K562 (cell line): ENCODE measurements around the gene THBS2. TPM values are rescaled to one million over a fixed set of nuclear protein-coding genes. Genes with fewer than 3 reads are reported as not detected.

Experiments
- ARID1B ChIP-seq: fragments of 450-650 bp; IDR thresholded peaks from 2 replicates; pipeline ENCODE4 v1.6.1; 2016; ENCODE audit warnings: antibody characterized with exemption, mild to moderate bottlenecking, inconsistent platforms
- C11orf30 ChIP-seq: fragments of 450-650 bp; IDR thresholded peaks from 2 replicates; pipeline ENCODE4 v1.6.1; 2016; ENCODE audit warnings: low read depth, mild to moderate bottlenecking
- CBX5 ChIP-seq: IDR thresholded peaks from 2 replicates; pipeline ENCODE4 v1.6.1; 2014; ENCODE audit warnings: low read depth, borderline replicate concordance
- CTCF ChIP-seq, 3 experiments: IDR thresholded peaks in 2 of 3; conservative IDR thresholded peaks in 1 of 3; 2 replicates each; pipeline ENCODE4 v1.5.1; 2011 to 2012; ENCODE audit warnings: low read length in 3 of 3, mild to moderate bottlenecking in 3 of 3, control low read depth in 2 of 3, improper control_type of control experiment in 1 of 3, inconsistent platforms in 1 of 3, low read depth in 1 of 3, mixed read lengths in 1 of 3, moderate library complexity in 1 of 3; ENCODE audit not compliant: insufficient read depth in 2 of 3
- EP300 ChIP-seq: IDR thresholded peaks from 2 replicates; pipeline ENCODE4 v1.6.1; 2012; ENCODE audit warnings: low read length, improper control_type of control experiment
- MAFG ChIP-seq: fragments of 450-650 bp; conservative IDR thresholded peaks from 2 replicates; pipeline ENCODE4 v1.6.1; 2016; ENCODE audit warnings: missing genetic modification characterization, missing compliant biosample characterization
- MNT ChIP-seq, 2 experiments: fragments of 450-650 bp; conservative IDR thresholded peaks; 2 replicates each; pipeline ENCODE4 v1.6.1; 2017; ENCODE audit warnings: mild to moderate bottlenecking in 2 of 2, moderate library complexity in 2 of 2
- ZNF232 ChIP-seq: sonication (generic); formaldehyde crosslinking; IDR thresholded peaks from 2 replicates; pipeline ENCODE4 v1.8.0; 2022; ENCODE audit warnings: mild to moderate bottlenecking, missing genetic modification reagents
- polyA plus RNA-seq, 8 experiments: library from polyadenylated mRNA; depleted of rRNA in 4 of 8; stranded (reverse) in 5 of 8; unstranded in 3 of 8; fragments of >200 nt; fragmentation: Nextera tagmentation in 2 of 8; fragmentation: Illumina TruSeq in 1 of 8; extraction: Ambion mirVana in 2 of 8; extraction: Trizol in 1 of 8; gene quantifications; 2 replicates each; pipeline versions ENCODE4 v1.2.1 to v1.2.3, GENCODE V29; 2011 to 2014; ENCODE audit warnings: inconsistent platforms in 1 of 8, missing spikeins in 1 of 8
- total RNA-seq, 7 experiments: library from RNA; depleted of rRNA in 6 of 7; stranded (reverse); fragments of >200 nt in 6 of 7; fragmentation: Illumina TruSeq in 2 of 7; extraction: Trizol in 2 of 7; gene quantifications; 2 replicates each; pipeline versions ENCODE4 v1.2.1 to v1.2.3, GENCODE V29; 2011 to 2021; ENCODE audit warnings: low replicate concordance in 1 of 7
- TF ChIP-seq, protein P1 (sequence below), 2 experiments: fragments of 150-350 bp in 1 of 2; IDR thresholded peaks; 2 replicates each; pipeline ENCODE4 v1.6.1; 2012 to 2016; ENCODE audit warnings: low read depth in 2 of 2, low read length in 2 of 2, mild to moderate bottlenecking in 1 of 2, moderate library complexity in 1 of 2
- TF ChIP-seq, protein P2 (sequence below): fragments of 250-450 bp; sonication (Bioruptor Pico); IDR thresholded peaks from 2 replicates; pipeline ENCODE4 v1.8.0; 2022; ENCODE audit warnings: moderate library complexity, mild to moderate bottlenecking, inconsistent platforms

The THBS2 gene
- total and polyA plus RNA-seq, 9 of the 15 experiments (the other 6 are each of a cell fraction or from before 2014, with no cell fraction given): 0.03 to 0.11 (median 0.03) TPM; not detected in 6

DNA sequence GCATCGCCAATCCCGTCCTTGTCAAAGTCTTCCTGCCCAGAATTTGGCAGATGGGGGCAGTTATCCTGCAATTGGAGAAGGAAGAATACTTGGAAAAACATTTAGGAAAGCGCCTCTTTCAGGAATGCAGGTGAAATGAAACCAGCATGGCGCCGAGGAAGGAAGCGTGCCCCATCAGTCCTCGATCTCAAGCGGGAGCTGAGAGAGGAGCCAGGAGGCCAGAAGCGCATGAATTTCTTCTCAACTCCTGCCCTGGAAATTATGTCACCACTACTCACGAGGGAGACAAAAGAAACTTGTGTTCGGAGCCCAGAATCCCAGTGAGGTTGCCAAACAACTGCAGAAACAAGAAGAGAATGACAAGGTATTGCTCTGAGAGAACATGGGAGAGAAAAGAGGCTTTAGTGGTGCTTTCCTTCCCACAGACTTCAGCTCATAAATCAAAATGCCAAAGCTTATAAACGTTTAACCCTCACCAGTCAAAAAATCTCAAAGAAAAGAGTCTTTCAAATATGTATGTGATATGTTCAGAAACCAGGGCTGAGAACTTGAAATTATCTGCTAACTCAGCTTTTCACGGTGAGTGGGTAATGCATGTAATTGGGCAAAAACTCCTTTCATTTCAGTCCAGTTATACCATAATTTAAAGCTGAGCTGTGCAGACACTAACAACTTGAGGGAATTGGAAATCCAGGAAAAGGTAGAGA lies 23.9 kb downstream of the THBS2 start (continued):
- TF ChIP-seq MNT (conservative IDR thresholded peaks at IDR 0.05) (no peak), CBX5 (no peak), ZNF232 (CRISPR knock-in tag) (no peak), CTCF (IDR thresholded peaks at IDR 0.05 in 2 of 3, conservative IDR thresholded peaks at IDR 0.05 in 1 of 3; ENCODE audit: insufficient read depth in 2 of 3, low read depth in 1 of 3, low read length in 3 of 3) (no peak), C11orf30 (peak; percentile 79; the same call in 1 of the 2 replicates), ARID1B (no peak), MAFG (peak; percentile 79), EP300 (no peak)
- TF ChIP-seq, protein P1, sequence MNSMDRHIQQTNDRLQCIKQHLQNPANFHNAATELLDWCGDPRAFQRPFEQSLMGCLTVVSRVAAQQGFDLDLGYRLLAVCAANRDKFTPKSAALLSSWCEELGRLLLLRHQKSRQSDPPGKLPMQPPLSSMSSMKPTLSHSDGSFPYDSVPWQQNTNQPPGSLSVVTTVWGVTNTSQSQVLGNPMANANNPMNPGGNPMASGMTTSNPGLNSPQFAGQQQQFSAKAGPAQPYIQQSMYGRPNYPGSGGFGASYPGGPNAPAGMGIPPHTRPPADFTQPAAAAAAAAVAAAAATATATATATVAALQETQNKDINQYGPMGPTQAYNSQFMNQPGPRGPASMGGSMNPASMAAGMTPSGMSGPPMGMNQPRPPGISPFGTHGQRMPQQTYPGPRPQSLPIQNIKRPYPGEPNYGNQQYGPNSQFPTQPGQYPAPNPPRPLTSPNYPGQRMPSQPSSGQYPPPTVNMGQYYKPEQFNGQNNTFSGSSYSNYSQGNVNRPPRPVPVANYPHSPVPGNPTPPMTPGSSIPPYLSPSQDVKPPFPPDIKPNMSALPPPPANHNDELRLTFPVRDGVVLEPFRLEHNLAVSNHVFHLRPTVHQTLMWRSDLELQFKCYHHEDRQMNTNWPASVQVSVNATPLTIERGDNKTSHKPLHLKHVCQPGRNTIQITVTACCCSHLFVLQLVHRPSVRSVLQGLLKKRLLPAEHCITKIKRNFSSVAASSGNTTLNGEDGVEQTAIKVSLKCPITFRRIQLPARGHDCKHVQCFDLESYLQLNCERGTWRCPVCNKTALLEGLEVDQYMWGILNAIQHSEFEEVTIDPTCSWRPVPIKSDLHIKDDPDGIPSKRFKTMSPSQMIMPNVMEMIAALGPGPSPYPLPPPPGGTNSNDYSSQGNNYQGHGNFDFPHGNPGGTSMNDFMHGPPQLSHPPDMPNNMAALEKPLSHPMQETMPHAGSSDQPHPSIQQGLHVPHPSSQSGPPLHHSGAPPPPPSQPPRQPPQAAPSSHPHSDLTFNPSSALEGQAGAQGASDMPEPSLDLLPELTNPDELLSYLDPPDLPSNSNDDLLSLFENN (IDR thresholded peaks at IDR 0.05; ENCODE audit: low read depth in 2 of 2, low read length in 2 of 2): no peak
- TF ChIP-seq, protein P2, sequence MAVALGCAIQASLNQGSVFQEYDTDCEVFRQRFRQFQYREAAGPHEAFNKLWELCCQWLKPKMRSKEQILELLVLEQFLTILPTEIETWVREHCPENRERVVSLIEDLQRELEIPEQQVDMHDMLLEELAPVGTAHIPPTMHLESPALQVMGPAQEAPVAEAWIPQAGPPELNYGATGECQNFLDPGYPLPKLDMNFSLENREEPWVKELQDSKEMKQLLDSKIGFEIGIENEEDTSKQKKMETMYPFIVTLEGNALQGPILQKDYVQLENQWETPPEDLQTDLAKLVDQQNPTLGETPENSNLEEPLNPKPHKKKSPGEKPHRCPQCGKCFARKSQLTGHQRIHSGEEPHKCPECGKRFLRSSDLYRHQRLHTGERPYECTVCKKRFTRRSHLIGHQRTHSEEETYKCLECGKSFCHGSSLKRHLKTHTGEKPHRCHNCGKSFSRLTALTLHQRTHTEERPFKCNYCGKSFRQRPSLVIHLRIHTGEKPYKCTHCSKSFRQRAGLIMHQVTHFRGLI (CRISPR knock-in tag): no peak
